Nephron progenitor cell (in vitro differentiated cells): ENCODE data around the gene ORM1.
A peak's percentile ranks its signal among the peaks of the same experiment; 100 is the strongest.

Experiments used
- DNase-seq: peaks from one replicate; pipeline ENCODE4 v3.0.0; 2021
- H3K27ac Mint-ChIP-seq: 2 replicates; pipeline ENCODE4 v1.8.0; 2021; ENCODE audit warnings: mild to moderate bottlenecking, moderate library complexity, mixed read lengths
- H3K27me3 Mint-ChIP-seq: 2 replicates; pipeline ENCODE4 v1.8.0; 2021; ENCODE audit warnings: mild to moderate bottlenecking, low read depth, mixed read lengths; ENCODE audit not compliant: poor library complexity
- H3K36me3 Mint-ChIP-seq: 2 replicates; pipeline ENCODE4 v1.8.0; 2021; ENCODE audit warnings: low read depth, mixed read lengths
- H3K4me1 Mint-ChIP-seq: 2 replicates; pipeline ENCODE4 v1.8.0; 2021; ENCODE audit warnings: mixed read lengths
- H3K4me3 Mint-ChIP-seq: 2 replicates; pipeline ENCODE4 v1.8.0; 2021; ENCODE audit warnings: mild to moderate bottlenecking, moderate library complexity, mixed read lengths
- H3K9me3 Mint-ChIP-seq: 2 replicates; pipeline ENCODE4 v1.8.0; 2021; ENCODE audit warnings: mild to moderate bottlenecking, moderate library complexity, mixed read lengths
- TF ChIP-seq, protein P1 (sequence below): fragments of 200-600 bp; sonication (generic); IDR thresholded peaks from 2 replicates; pipeline ENCODE4 v1.5.0; 2021; ENCODE audit warnings: antibody characterized with exemption

The ORM1 gene

DNA sequence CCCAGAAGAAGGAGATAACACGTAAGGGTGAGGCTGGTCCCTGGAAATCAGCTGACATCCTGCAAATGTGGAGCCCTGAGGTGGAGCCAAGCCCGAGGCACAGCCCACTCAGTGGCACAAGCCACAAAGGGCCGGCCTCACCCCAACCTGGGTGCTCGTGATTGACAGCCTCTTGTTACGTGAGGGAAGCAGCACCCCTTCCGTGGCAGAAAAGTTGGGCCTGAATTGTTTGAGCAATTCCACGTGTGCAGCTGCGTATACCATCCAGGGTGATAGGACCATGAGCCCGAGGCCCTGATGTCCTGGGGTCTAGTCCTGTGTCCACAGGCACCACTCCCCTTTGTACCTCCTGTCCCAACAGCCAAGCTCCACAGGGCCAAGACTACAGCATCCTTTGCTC is 11.6 kb downstream of the ORM1 start:
- DNase-seq, result no peak
- Mint-ChIP-seq H3K36me3 (peaks cover 22% of the 10 kb centered on the region), H3K4me3 (no peak overlapping the region), H3K4me1 (no peaks in the 10 kb centered on the region), H3K27ac (no peak overlapping the region), H3K9me3 (no peaks in the 10 kb centered on the region), H3K27me3 (no peaks in the 10 kb centered on the region)
- TF ChIP-seq, protein P1, sequence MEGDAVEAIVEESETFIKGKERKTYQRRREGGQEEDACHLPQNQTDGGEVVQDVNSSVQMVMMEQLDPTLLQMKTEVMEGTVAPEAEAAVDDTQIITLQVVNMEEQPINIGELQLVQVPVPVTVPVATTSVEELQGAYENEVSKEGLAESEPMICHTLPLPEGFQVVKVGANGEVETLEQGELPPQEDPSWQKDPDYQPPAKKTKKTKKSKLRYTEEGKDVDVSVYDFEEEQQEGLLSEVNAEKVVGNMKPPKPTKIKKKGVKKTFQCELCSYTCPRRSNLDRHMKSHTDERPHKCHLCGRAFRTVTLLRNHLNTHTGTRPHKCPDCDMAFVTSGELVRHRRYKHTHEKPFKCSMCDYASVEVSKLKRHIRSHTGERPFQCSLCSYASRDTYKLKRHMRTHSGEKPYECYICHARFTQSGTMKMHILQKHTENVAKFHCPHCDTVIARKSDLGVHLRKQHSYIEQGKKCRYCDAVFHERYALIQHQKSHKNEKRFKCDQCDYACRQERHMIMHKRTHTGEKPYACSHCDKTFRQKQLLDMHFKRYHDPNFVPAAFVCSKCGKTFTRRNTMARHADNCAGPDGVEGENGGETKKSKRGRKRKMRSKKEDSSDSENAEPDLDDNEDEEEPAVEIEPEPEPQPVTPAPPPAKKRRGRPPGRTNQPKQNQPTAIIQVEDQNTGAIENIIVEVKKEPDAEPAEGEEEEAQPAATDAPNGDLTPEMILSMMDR, result no peak

DNA sequence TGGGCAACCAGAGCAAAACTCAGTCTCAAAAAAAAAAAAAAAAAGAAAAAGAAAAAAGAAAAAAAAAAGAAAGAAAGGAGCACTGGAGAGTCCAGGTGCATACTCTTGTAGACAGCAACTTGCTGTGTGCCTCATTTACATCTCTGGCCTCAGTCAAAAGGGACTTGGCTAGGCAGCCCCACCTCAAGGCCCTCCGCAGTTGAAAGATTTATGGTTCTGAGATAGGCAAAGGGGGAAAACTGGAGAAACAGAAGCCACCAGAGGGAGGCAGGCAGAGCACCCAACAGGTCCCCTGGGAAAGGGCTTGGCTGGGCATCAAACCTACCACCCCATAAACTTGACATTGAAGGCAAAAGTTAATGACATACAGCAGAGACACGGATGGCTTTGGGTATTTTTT is 12.8 kb downstream of the ORM1 start:
- Mint-ChIP-seq H3K27me3 (no peaks in the 10 kb centered on the region), H3K4me1 (no peaks in the 10 kb centered on the region), H3K4me3 (no peak overlapping the region), H3K9me3 (no peaks in the 10 kb centered on the region), H3K27ac (no peak overlapping the region), H3K36me3 (peaks cover 28% of the 10 kb centered on the region)
- DNase-seq, result no peak
- TF ChIP-seq, protein P1, result no peak

DNA sequence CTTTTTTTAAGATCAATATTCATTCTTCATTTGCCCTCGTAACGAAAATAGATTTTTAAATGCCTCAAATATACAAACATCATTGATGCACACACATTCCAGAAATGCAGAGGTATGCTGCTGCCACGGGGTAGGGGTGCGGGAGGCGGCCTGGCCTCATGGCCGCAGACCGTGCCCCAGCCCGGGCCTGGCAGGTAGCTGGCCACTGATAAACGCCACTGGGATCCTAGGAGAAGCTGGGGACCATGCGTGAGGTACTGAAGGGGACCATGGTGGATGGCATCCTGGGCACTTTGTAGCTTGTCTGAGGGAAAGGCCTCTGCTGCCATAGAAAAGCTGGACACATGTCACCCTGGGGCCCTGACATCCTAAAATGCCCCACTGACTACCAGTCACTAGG is 13.3 kb downstream of the ORM1 start:
- peaks cover 30% of the 10 kb centered on the region for H3K36me3 Mint-ChIP-seq
- no peaks in the 10 kb centered on the region for H3K27me3 Mint-ChIP-seq
- H3K4me1 Mint-ChIP-seq, result no peaks in the 10 kb centered on the region
- no peaks in the 10 kb centered on the region for H3K9me3 Mint-ChIP-seq
- TF ChIP-seq, protein P1, result no peak
- H3K27ac Mint-ChIP-seq, result no peak overlapping the region
- DNase-seq, result no peak
- H3K4me3 Mint-ChIP-seq, result no peak overlapping the region

DNA sequence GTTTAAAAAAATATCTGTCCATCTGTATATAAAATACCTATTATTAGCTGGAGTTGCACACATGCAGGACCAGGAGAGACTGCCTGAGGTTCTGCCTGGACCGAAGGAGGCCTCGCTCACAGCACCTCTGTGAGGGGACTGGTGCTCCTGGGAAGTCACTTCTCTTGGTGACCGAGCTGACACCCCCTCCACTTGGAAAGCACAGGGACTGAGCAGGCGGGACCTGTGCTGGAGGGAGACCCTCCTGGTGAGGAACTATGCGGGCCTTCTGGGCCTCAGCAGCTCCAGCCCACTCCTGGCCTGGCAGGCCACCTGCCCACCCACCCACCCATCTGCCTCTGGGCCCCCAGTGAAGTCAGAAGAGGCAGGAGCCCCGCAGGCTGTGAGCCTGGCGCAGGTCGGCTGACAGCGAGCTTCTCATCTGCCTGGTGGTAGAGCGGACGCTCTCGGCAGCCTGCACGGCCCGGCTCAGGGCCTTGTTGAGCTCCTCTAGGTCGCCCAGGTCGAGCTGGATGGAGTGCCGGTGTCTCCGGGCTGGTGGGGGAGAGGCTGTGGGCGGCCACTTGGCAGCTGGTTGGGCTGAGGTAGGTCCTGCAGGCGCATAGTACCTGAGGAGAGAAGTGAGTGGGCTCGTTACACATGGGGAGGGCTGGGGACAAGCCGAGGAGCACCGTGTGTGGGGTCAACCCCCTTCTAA is 13.9 kb downstream of the ORM1 start:
- Mint-ChIP-seq H3K27me3 (no peaks in the 10 kb centered on the region), H3K4me3 (no peak overlapping the region), H3K9me3 (no peaks in the 10 kb centered on the region), H3K36me3 (peaks cover 34% of the 10 kb centered on the region), H3K4me1 (no peaks in the 10 kb centered on the region), H3K27ac (no peak overlapping the region)
- no peak for DNase-seq
- TF ChIP-seq, protein P1, result no peak

DNA sequence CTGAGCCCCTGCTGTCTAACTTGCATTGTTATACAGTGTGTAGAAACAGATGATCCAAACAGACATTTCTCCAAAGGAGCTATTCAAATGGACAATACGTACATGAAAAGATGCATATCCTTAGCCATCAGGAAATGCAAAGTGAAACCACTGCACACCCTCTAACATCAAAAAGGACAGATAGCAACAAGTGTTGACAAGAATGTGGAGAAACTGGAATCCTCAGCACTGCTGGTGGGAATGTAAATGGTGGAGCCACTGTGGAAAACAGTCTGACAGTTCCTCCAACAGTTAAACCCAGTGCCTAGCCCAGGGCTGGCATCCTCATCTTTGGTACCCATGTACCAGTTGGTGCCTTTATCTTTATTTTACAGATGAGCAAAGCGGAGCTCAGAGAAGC is 15.3 kb downstream of the ORM1 start:
- Mint-ChIP-seq H3K4me3 (no peak overlapping the region), H3K9me3 (no peaks in the 10 kb centered on the region), H3K27ac (no peak overlapping the region), H3K27me3 (no peaks in the 10 kb centered on the region), H3K4me1 (no peaks in the 10 kb centered on the region), H3K36me3 (peaks cover 37% of the 10 kb centered on the region)
- TF ChIP-seq, protein P1, result no peak
- DNase-seq, result no peak

DNA sequence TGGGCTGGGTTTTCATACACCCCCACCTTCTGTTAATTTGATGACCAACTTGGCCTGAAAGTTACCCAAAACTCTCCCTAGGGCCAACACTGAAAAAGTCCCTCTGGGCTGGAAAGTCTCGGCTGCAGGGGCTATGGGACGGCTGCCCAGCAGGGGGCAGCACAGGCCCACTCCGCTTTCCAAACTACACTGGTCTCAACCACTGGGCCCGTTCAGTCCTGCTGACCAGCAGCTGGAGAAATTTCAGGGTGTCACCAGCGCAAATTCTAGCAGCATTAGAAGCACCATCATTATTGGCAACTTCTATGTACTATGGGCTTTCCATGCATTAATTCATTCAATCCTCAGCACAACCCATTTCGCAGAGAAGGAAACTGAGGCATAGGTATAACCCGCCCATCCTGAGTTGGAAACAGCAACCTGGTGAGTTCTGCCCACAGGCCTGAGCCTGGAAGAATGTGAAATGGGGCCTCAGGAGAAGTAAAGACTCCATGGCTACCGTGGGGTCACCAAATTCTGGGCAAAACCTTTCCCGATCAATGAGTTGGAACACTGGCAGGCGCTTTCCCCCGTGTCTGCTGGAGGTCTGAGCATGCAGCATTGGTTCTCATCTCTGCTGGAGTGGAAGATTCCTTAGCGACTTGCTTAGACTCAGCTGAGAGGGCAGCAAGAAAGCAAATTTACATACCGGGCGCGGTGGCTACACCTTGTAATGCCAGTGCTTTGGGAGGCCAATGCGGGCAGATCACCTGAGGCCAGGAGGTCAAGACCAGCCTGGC is 16.4 kb downstream of the ORM1 start:
- Mint-ChIP-seq H3K27me3 (no peaks in the 10 kb centered on the region), H3K4me3 (no peak overlapping the region), H3K9me3 (no peaks in the 10 kb centered on the region), H3K27ac (no peak overlapping the region), H3K36me3 (peaks cover 40% of the 10 kb centered on the region), H3K4me1 (no peaks in the 10 kb centered on the region)
- TF ChIP-seq, protein P1, result peak; percentile 84
- peak; percentile 65 for DNase-seq
